Fibroblast of pulmonary artery (primary cell): ENCODE results near the gene TMEM169.

ENCODE experiments used
- DNase-seq: peaks from one replicate; pipeline ENCODE4 v3.0.0-alpha.2; 2010; ENCODE audit warnings: low read depth
- H3K4me3 ChIP-seq: replicated peaks from 2 replicates; pipeline ENCODE4 v1.5.1; 2011; ENCODE audit warnings: low read depth, mild to moderate bottlenecking, control low read depth, low read length, moderate library complexity
- CTCF ChIP-seq: IDR thresholded peaks from 2 replicates; pipeline ENCODE4 v1.5.1; 2011; ENCODE audit warnings: mild to moderate bottlenecking, control low read depth, low read length, inconsistent platforms; ENCODE audit errors: missing control alignments

The TMEM169 gene

GRCh38 chr2:216043949-216044348, 37.8 kb upstream of the TMEM169 start:
- no peak for DNase-seq
- H3K4me3 ChIP-seq: no peak overlapping the region
- no peak for TF ChIP-seq CTCF

GRCh38 chr2:216044883-216045486, 36.7 kb upstream of the TMEM169 start:
- no peak for DNase-seq
- no peak for TF ChIP-seq CTCF
- H3K4me3 ChIP-seq: no peak overlapping the region

GRCh38 chr2:216047397-216047796, 34.3 kb upstream of the TMEM169 start:
- DNase-seq: no peak
- TF ChIP-seq CTCF: no peak
- H3K4me3 ChIP-seq: no peak overlapping the region

GRCh38 chr2:216049452-216049851, 32.3 kb upstream of the TMEM169 start:
- DNase-seq: no peak
- H3K4me3 ChIP-seq: no peak overlapping the region
- TF ChIP-seq CTCF: no peak

GRCh38 chr2:216051350-216051749, 30.4 kb upstream of the TMEM169 start:
- H3K4me3 ChIP-seq: no peak overlapping the region
- no peak for TF ChIP-seq CTCF
- no peak for DNase-seq

GRCh38 chr2:216052420-216052819, 29.3 kb upstream of the TMEM169 start:
- no peak for TF ChIP-seq CTCF
- no peak overlapping the region for H3K4me3 ChIP-seq
- no peak for DNase-seq

- TF ChIP-seq CTCF: no peak
- DNase-seq: no peak
- H3K4me3 ChIP-seq: no peak overlapping the region
Observed at GRCh38 chr2:216055680-216056079, 26.0 kb upstream of the TMEM169 start.
